DMS 273 treated with DMSO at 0.1 percent for 48 hours (cell line): ENCODE measurements around the gene FOXF1.

ENCODE experiments used
- DNase-seq: peaks from one replicate; lab custom pipeline; 2025; lab: John Stamatoyannopoulos, UW

FOXF1 gene

DNA sequence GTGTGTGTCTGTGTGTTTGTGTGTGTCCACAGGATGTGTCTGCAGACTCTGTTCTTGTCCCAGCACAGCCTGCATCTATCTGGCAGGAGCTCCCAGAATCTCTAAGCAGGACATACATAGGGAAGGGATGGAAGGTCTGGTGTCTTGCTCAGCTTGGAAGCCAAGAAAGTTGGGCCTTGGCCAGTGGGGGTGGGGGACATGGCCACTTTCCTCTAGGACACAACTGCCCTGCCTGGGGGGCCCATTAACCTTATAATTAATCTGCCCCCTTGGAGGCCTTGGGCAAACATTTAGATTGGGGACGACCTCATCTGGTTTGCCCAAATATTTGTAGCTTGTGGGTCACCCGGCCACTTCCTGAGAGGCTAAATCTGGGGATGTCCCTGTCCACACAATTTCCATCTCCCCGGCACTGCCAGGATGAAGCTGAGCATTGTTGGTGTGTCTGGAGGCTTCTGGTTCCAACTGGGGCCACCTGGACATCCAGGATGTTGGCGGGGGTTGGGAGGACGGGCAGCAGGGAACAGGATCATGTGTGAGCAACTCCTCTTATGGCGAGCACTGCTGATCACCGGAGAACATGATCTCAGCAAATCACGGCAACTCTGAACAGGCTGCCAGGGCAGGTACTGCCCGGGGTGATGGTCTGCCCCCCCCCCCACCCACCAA lies 17.2 kb upstream of the FOXF1 start:
- no peak for DNase-seq

GRCh38 chr16:86494039-86494564 lies 16.2 kb upstream of the FOXF1 start:
- no peak for DNase-seq

GRCh38 chr16:86494565-86495356 lies 15.6 kb upstream of the FOXF1 start:
- no peak for DNase-seq

DNA sequence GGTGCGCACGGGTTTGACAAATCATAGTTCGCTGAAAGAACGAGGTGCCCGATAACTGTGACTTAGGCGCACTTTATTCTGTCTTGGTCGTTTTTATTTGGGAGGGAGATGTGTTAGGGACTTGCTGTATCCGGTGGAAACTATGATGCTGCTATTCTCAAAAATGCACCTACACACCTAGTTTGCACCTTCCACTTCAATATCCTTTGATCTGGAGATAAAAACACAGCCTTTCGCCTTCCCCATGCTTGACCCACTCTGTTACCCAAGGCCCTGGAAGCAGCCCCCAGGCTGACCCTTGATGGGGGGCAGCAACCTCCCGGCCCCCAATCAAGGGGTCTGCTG lies 15.0 kb upstream of the FOXF1 start:
- DNase-seq, result no peak

GRCh38 chr16:86495756-86496261 lies 14.5 kb upstream of the FOXF1 start:
- no peak for DNase-seq

DNA sequence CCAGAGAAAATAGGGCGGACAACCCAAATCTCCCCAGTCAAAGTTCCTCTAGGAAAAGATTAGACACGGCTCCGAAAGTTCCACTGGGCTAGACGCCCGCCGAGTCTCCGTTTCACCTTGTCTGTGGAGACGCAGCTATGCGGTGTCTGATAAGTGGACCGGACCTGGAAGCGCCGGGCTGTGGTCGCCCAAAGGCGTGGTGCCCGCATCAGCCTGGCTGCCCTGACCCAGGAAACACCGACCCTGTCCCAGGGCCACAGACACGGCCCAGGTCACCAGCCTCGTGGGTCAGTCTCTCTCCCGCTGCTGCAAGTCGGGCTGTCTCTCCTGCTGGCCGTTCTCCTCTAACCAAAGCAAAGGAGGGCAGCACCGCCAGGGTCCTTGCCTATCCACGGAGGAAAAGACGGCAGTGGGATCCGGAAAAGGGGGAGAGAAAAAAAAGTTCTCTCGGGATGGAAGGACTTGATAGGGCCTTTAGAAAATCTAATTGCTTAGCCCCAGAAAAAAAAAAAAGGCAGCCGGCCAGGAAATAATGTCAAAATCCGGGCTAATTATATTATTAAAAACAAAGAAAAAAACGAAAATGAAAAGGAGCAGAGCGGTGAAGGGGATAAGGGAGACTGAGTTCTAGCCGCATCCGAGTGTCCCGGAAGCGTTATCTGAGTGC lies 13.9 kb upstream of the FOXF1 start:
- DNase-seq, result no peak

DNA sequence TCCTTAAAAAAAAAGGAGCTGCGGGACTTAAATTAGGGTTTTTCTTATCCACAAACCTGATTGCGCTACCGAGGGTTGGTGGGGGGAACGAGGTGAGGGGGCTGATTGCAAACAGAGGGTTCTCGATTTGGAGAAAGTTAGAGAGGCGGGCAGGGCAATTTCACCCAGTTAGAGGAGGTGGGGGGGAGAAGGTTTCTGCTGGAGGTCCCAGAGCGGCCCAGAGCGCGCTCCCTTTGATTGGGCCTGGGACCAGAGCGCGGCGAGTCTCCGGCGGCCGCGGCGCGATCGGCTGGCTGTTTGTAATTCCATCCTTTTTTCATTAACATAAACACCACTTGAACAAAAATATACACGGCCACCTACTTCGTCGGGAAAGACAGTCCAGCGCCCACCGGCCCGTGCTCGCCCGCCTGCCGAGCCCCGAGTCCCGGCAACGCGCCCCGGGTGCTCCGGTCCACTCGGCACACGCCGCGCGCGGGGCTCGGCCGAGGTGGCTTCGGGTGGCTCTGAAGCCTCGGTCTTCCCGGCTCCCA lies 13.3 kb upstream of the FOXF1 start:
- no peak for DNase-seq

DNA sequence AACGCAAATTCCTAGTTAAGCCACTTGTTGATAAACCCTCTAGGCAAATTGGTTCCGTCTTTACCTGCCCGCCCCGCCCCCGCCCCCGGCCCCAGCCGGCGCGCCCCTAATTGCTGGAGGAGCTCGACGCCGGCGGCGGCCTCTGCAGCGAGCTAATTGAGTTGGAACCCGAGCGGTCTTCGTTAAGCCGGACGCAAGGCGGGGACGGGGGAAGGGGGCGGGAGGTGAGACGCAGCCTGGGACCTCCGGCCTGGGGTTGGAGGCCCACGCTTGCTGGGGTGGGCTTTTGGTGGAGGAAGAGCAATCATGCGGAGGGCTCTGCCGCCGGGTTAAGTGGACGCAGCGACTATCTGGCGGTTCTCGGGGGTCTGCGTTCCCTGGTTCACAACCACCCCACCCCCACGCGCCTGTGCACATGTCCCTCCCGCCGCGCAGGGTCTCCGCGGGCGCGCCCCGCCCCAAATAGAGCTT lies 12.7 kb upstream of the FOXF1 start:
- DNase-seq, result no peak

- no peak for DNase-seq
Observed at GRCh38 chr16:86498155-86498670, 12.1 kb upstream of the FOXF1 start.

- no peak for DNase-seq
Observed at GRCh38 chr16:86498671-86499439, 11.5 kb upstream of the FOXF1 start.

- DNase-seq, result no peak
Observed at GRCh38 chr16:86499440-86499786, 10.9 kb upstream of the FOXF1 start.

DNA sequence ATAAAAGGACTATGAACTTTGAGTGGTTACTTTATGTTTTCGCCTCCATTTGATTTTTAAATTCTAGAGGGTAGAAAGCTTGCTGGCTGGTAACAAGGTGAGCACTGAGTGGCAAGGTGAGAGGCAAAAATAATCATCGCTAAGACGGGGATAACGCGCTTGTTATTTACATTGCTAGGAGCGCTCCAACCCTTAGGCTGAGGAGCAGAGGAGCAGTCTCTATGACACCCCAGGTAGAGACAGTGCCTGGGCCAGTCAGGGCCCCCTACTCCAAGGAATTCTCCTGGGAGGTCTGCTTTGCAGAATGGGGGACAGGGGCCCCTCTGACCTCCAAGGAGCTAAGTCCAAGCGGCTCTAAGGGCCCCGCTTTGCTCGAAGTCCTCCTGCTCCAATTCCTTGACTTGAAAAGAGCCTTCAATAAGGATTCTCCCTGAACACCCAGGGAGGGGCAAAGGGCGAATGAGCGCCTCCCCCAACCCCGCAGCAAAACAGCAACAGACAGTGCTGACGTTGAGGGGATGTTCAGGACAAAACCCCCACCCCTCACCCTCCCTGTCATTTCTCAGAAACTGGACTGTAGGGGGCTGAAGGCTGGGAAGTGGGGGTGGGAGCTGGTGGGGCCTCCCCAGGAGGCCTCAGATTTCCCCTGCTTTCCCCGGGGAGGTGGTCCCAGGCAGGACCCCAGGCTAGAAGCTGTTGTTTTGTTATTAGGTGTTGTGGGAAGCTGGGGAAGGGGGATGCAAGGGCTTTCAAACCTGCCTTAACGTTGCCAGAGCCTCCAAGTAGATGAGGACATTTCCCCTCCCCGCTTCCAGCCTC lies 10.2 kb upstream of the FOXF1 start:
- DNase-seq, result no peak

GRCh38 chr16:86500708-86501510 lies 9.4 kb upstream of the FOXF1 start:
- no peak for DNase-seq

DNA sequence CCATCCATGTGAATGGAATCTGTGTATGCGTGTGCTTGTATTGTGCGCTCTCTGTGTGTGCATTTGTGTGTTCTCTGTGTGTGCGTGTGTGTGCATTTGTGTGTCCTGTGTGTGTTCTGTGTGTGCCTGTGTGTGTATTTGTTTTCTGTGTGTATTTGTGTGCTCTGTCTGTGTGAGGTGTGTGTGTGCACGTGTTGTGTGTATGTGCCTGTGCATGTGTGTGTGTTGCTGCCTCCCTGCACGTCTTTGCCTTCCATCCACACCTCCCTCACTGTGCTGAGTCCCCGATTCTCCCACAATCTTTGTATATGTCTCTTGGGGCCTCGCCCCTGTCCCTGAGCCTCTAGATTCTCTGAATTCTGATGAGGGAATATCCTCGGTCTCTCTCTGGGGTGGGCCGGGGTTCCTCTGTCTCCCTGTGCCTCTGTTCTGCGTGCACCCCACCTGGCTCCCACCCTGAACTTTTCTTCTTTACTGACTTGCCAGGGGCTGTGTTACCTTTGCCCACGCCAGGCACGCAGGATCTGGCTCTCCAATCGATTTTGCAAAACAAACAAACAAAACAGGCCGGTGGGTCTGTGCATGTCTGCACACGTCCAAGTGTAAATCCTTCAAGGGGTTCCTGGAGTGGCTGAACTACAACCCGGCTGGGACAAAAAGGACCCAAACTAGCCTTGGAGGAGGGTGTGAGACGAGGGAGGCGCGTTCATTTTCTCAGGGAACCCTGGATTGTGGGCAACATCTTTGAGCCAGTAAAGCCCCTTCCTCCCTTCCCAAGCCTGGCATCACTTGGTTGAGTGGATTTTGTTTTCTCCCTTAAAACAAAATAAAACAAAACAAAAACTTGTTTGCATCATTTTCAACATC lies 8.1 kb upstream of the FOXF1 start:
- no peak for DNase-seq

- no peak for DNase-seq
Observed at GRCh38 chr16:86502856-86503748, 7.2 kb upstream of the FOXF1 start.

DNA sequence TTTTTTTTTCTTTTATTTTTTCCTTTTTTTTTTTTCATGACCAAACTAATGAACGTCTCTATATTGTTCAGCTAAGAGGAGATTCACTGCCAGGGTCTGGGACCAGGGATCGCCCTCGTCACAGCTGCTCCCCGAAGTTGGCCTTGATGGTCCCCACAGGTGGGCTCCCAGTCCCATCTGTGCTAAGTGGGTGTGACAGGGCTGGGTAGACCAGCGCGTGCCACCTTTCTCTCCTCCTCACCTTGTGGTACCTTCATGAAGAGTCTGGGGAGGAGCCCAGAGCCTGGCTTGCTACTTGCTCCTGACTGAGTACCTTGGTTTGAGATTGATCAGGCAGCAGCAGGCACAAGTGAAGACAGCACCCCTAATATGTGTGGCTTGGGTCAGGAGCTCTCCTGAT lies 6.5 kb upstream of the FOXF1 start:
- DNase-seq, result no peak

GRCh38 chr16:86504315-86505184 lies 5.8 kb upstream of the FOXF1 start:
- DNase-seq, result no peak
